B cell (primary cell): Measurements from ENCODE around the gene CAP2. TPM values are rescaled to one million over a fixed set of nuclear protein-coding genes. Genes with fewer than 3 reads are reported as not detected.

Experiments
- ATAC-seq: fragments of 200-7000 bp; cut with Tn5 transposase; one replicate; pipeline ENCODE4 v1.10.0; 2021; ENCODE audit warnings: low read depth, mild to moderate bottlenecking, moderate number of reproducible peaks, moderate library complexity
- CTCF ChIA-PET: fragments of 350-600 bp; sonication (Branson Sonifier 250); formaldehyde crosslinking; loops from one replicate; lab custom pipeline; 2021; ENCODE audit warnings: antibody characterized with exemption, inconsistent platforms; lab: Charles Lee
- POLR2A ChIA-PET: fragments of 350-600 bp; sonication (Branson Sonifier 250); formaldehyde crosslinking; loops from one replicate; lab custom pipeline; 2021; ENCODE audit warnings: antibody characterized with exemption; lab: Charles Lee
- DNase-seq: peaks from one replicate; pipeline ENCODE4 v3.0.0; 2013
- H2AFZ ChIP-seq: 2 replicates; pipeline ENCODE4 v1.6.1; 2012; ENCODE audit warnings: mild to moderate bottlenecking, low read depth, low read length; ENCODE audit not compliant: insufficient read depth, poor library complexity, severe bottlenecking
- H3K27ac ChIP-seq, 2 donors: 1 replicate in 1 of 2; 2 replicates in 1 of 2; pipeline ENCODE4 v1.5.1; 2012 to 2013; ENCODE audit warnings: low read length in 2 of 2, mild to moderate bottlenecking in 2 of 2, moderate library complexity in 1 of 2
- H3K27me3 ChIP-seq, 4 experiments: fragments of 200-600 bp in 1 of 4; sonication (generic) in 1 of 4; replicated peaks in 1 of 4; 1 replicate in 2 of 4; 2 replicates in 2 of 4; pipeline versions ENCODE4 v1.6.1 to v1.7.0; 2013 to 2016; ENCODE audit warnings: low read length in 3 of 4, mild to moderate bottlenecking in 2 of 4, mixed read lengths in 1 of 4, moderate library complexity in 1 of 4; ENCODE audit not compliant: insufficient read depth in 4 of 4, control insufficient read depth in 3 of 4; ENCODE audit errors: control extremely low read depth in 1 of 4
- H3K36me3 ChIP-seq, 2 experiments: replicated peaks in 1 of 2; 1 replicate in 1 of 2; 2 replicates in 1 of 2; pipeline versions ENCODE4 v1.6.1 to v1.7.1; 2013; ENCODE audit warnings: low read length in 1 of 2; ENCODE audit not compliant: insufficient read depth in 2 of 2, control insufficient read depth in 1 of 2; ENCODE audit errors: control extremely low read depth in 1 of 2, extremely low read depth in 1 of 2
- H3K4me1 ChIP-seq, 2 donors: fragments of 200-600 bp in 1 of 2; sonication (generic) in 1 of 2; 1 replicate in 1 of 2; 2 replicates in 1 of 2; pipeline versions ENCODE4 v1.5.1 to v1.6.1; 2013 to 2017; ENCODE audit warnings: low read length in 2 of 2; ENCODE audit not compliant: control insufficient read depth in 2 of 2, insufficient read depth in 2 of 2
- H3K4me2 ChIP-seq: replicated peaks from 2 replicates; pipeline ENCODE3; 2012; ENCODE audit warnings: mild to moderate bottlenecking, low read depth, low read length; ENCODE audit not compliant: poor library complexity, severe bottlenecking
- H3K4me3 ChIP-seq, 5 experiments: fragments of 200-600 bp in 1 of 5; sonication (generic) in 1 of 5; 1 replicate in 3 of 5; 2 replicates in 2 of 5; pipeline versions ENCODE4 v1.5.1 to v1.7.0; 2011 to 2016; ENCODE audit warnings: low read length in 4 of 5, mild to moderate bottlenecking in 4 of 5, low read depth in 2 of 5, control low read depth in 1 of 5, moderate library complexity in 1 of 5; ENCODE audit not compliant: insufficient read depth in 1 of 5; ENCODE audit errors: control extremely low read depth in 1 of 5, extremely low read depth in 1 of 5
- H3K79me2 ChIP-seq: fragments of 200-600 bp; sonication (generic); one replicate; pipeline ENCODE4 v1.6.0; 2016; ENCODE audit warnings: low read length; ENCODE audit not compliant: control insufficient read depth, insufficient read depth
- H3K9ac ChIP-seq: fragments of 200-600 bp; sonication (generic); 2 replicates; pipeline ENCODE4 v1.6.1; 2017; ENCODE audit warnings: mild to moderate bottlenecking, low read length, moderate library complexity
- H3K9me3 ChIP-seq, 3 donors: one replicate each; pipeline versions ENCODE4 v1.6.1 to v1.7.1; 2013; ENCODE audit warnings: low read length in 2 of 3; ENCODE audit not compliant: control insufficient read depth in 2 of 3, insufficient read depth in 1 of 3; ENCODE audit errors: control extremely low read depth in 1 of 3
- H4K20me1 ChIP-seq: 2 replicates; pipeline ENCODE4 v1.6.0; 2012; ENCODE audit warnings: mild to moderate bottlenecking, low read length; ENCODE audit not compliant: insufficient read depth, control insufficient read depth, poor library complexity, severe bottlenecking
- H3K27ac Mint-ChIP-seq: one replicate; pipeline ENCODE4 v1.8.0; 2021; ENCODE audit warnings: mixed read lengths
- H3K27me3 Mint-ChIP-seq: one replicate; pipeline ENCODE4 v1.8.0; 2021; ENCODE audit warnings: mixed read lengths
- H3K4me1 Mint-ChIP-seq: one replicate; pipeline ENCODE4 v1.8.0; 2021; ENCODE audit warnings: mixed read lengths
- H3K4me3 Mint-ChIP-seq: one replicate; pipeline ENCODE4 v1.8.0; 2021; ENCODE audit warnings: mixed read lengths
- H3K9me3 Mint-ChIP-seq: one replicate; pipeline ENCODE4 v1.8.0; 2022; ENCODE audit warnings: mixed read lengths; ENCODE audit not compliant: insufficient read depth
- EZH2 ChIP-seq: IDR thresholded peaks from 2 replicates; pipeline ENCODE4 v1.6.1; 2012; ENCODE audit warnings: borderline replicate concordance, low read depth, mild to moderate bottlenecking, moderate library complexity, low read length; ENCODE audit not compliant: insufficient read depth, poor library complexity, severe bottlenecking
- WGBS: methylation state at CpG from one replicate; pipeline ENCODE4 v1.1.5; 2013; ENCODE audit warnings: missing lambda C conversion rate; ENCODE audit not compliant: insufficient coverage; 5-methylcytosine and 5-hydroxymethylcytosine counted together
- intact Hi-C: fragments of 100-400 bp; cut with micrococcal nuclease; formaldehyde crosslinking; loops from one replicate; pipeline ENCODE4 v1.10.0; 2022
- polyA plus RNA-seq: library from polyadenylated mRNA; depleted of rRNA; stranded (reverse); fragments of >200 nt; gene quantifications from 2 replicates; pipeline ENCODE4 v1.2.3, GENCODE V29; 2012
- total RNA-seq, 2 donors: library from RNA; stranded (reverse); fragments of 120-200 nt in 1 of 2; gene quantifications; 1 replicate in 1 of 2; 2 replicates in 1 of 2; pipeline versions ENCODE4 v1.2.3 to v1.2.4, GENCODE V29; 2013 to 2022
- TF ChIP-seq, protein P1 (sequence below): fragments of 200-600 bp; IDR thresholded peaks from one replicate; pipeline ENCODE4 v1.8.0; 2022; ENCODE audit warnings: antibody characterized with exemption, mild to moderate bottlenecking

CAP2 gene
- total and polyA plus RNA-seq, 2 donors (not counting 1 experiment from before 2014, with no cell fraction given), result not detected

DNA sequence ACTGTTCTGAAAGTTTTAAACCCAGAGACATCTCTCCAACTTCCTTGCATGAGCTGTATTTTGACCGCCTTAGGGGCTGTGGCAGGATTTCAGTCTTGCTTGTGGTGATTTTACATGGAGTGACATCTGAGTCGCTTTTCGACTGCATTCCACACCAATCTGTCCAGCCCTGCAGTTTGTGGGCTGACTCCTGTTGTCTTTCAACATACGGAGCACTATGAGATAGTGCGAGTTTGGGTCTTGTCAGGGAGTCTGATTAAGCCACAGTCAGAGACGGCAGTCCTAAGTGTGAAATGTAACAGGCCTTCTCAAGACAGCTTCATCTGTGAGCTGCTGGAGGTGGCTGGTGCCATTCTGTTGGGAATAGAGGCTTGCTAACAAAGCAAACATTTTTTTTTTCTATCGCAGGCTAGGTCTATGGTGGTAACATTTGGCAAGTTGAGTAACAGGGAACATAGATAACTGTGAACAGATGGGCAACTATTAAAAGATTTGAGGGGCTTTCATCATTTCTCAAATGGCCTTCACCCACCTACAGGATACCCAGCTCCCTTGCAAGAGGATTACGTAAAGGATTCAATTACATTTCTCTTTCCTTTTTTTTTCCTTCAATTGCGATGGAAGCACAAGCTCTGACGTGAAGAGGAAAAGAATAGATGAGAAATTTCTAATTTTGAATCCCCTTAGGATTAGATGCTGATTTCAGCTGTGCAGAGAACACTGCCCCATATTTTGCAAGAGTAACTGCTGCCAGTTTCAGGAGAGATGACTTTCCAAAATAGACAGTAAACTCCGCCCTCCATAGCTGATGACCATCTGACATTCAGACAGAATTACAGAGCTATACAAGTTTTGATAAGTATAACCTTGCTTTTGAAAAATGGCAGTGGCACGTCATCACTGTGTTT lies 25.1 kb downstream of the CAP2 start:
- no peak overlapping the region for H3K4me3 Mint-ChIP-seq
- no peak overlapping the region for H3K27ac Mint-ChIP-seq
- no peak overlapping the region for H3K9ac ChIP-seq
- H3K4me1 Mint-ChIP-seq, result no peaks in the 10 kb centered on the region
- peaks cover 15% of the 10 kb centered on the region for H3K27me3 Mint-ChIP-seq
- no peak overlapping the region for H3K27ac ChIP-seq
- H3K9me3 Mint-ChIP-seq, result no peaks in the 10 kb centered on the region
- ChIA-PET CTCF (no interaction called here), POLR2A (no interaction called here)
- H3K27me3 ChIP-seq, result no peaks in the 10 kb centered on the region
- H4K20me1 ChIP-seq, result no peaks in the 10 kb centered on the region
- no peaks in the 10 kb centered on the region for H3K36me3 ChIP-seq
- H3K79me2 ChIP-seq, result no peaks in the 10 kb centered on the region
- H2AFZ ChIP-seq, result no peak overlapping the region
- no peak overlapping the region for H3K4me3 ChIP-seq
- no peak for ATAC-seq
- H3K4me1 ChIP-seq, result no peaks in the 10 kb centered on the region
- no peak overlapping the region for H3K4me2 ChIP-seq
- intact Hi-C loops, result no loop called here
- no peak for TF ChIP-seq EZH2
- TF ChIP-seq, protein P1, sequence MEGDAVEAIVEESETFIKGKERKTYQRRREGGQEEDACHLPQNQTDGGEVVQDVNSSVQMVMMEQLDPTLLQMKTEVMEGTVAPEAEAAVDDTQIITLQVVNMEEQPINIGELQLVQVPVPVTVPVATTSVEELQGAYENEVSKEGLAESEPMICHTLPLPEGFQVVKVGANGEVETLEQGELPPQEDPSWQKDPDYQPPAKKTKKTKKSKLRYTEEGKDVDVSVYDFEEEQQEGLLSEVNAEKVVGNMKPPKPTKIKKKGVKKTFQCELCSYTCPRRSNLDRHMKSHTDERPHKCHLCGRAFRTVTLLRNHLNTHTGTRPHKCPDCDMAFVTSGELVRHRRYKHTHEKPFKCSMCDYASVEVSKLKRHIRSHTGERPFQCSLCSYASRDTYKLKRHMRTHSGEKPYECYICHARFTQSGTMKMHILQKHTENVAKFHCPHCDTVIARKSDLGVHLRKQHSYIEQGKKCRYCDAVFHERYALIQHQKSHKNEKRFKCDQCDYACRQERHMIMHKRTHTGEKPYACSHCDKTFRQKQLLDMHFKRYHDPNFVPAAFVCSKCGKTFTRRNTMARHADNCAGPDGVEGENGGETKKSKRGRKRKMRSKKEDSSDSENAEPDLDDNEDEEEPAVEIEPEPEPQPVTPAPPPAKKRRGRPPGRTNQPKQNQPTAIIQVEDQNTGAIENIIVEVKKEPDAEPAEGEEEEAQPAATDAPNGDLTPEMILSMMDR, result no peak
- no peak for DNase-seq
- no peaks in the 10 kb centered on the region for H3K9me3 ChIP-seq
- WGBS, result 98% methylated on average over 6 of the region's 12 CpGs

DNA sequence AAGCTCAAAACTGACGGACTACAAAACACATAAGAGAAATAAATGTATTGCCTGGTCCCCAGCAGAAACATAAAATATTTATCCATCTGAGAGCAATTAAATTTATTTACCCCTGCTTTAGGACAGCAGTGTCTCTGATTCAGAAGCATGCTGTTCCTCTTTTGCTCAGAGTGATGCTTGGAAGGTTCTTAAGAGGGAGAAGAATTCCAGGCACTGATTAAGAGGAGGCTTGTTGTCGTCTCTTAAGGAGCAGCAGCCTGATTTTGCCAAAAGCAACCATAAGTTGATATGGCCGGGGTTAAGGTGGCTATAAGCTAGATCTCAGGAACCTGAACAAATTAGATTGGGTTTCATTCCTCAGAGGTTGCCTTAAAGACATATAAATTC lies 25.8 kb downstream of the CAP2 start:
- no peak overlapping the region for H3K4me2 ChIP-seq

More for the DNA sequence above, 25.8 kb downstream of the CAP2 start:
- no peaks in the 10 kb centered on the region for H3K9me3 Mint-ChIP-seq
- intact Hi-C loops, result no loop called here
- Histone ChIP-seq H2AFZ (no peak overlapping the region), H3K9ac (no peak overlapping the region), H3K9me3 (no peaks in the 10 kb centered on the region), H3K27ac (no peak overlapping the region), H3K4me3 (no peak overlapping the region), H3K27me3 (no peaks in the 10 kb centered on the region), H4K20me1 (no peaks in the 10 kb centered on the region), H3K79me2 (no peaks in the 10 kb centered on the region), H3K36me3 (no peaks in the 10 kb centered on the region), H3K4me1 (no peaks in the 10 kb centered on the region)
- no peak for DNase-seq
- H3K4me3 Mint-ChIP-seq, result no peak overlapping the region
- H3K27me3 Mint-ChIP-seq, result peaks cover 15% of the 10 kb centered on the region
- CTCF ChIA-PET, result no interaction called here
- no CpG with 5 or more reads among the region's 3 CpGs for whole genome bisulfite sequencing
- ATAC-seq, result no peak
- TF ChIP-seq EZH2, result no peak
- TF ChIP-seq, protein P1, result no peak
- H3K27ac Mint-ChIP-seq, result no peak overlapping the region
- POLR2A ChIA-PET, result no interaction called here
- H3K4me1 Mint-ChIP-seq, result no peaks in the 10 kb centered on the region
